K562 (cell line): ENCODE data around the gene GPX7. TPM values are rescaled to one million over a fixed set of nuclear protein-coding genes. Genes with fewer than 3 reads are reported as not detected.

ENCODE experiments used
- ARID2 ChIP-seq: fragments of 450-650 bp; IDR thresholded peaks from 2 replicates; pipeline ENCODE4 v1.6.1; 2017; ENCODE audit warnings: antibody characterized with exemption, mild to moderate bottlenecking
- CXXC5 ChIP-seq: fragments of 250-450 bp; sonication (Bioruptor Pico); IDR thresholded peaks from 2 replicates; pipeline ENCODE4 v1.8.0; 2022; ENCODE audit warnings: inconsistent platforms, mild to moderate bottlenecking, moderate library complexity
- DPF2 ChIP-seq: fragments of 450-650 bp; IDR thresholded peaks from 2 replicates; pipeline ENCODE4 v1.6.1; 2016
- EP400 ChIP-seq: fragments of 450-650 bp; IDR thresholded peaks from 2 replicates; pipeline ENCODE4 v1.6.1; 2017; ENCODE audit warnings: antibody characterized with exemption, mild to moderate bottlenecking, moderate library complexity
- HDGF ChIP-seq: fragments of 450-650 bp; IDR thresholded peaks from 2 replicates; pipeline ENCODE4 v1.6.1; 2016
- HOMEZ ChIP-seq: fragments of 250-450 bp; sonication (Bioruptor Pico); IDR thresholded peaks from 2 replicates; pipeline ENCODE4 v1.4.0; 2020; ENCODE audit warnings: mild to moderate bottlenecking, moderate library complexity
- IRF9 ChIP-seq: fragments of 450-650 bp; IDR thresholded peaks from 2 replicates; pipeline ENCODE4 v1.6.1; 2016; ENCODE audit warnings: missing biosample characterization, missing genetic modification characterization
- MLLT1 ChIP-seq, 2 experiments: fragments of 450-650 bp; IDR thresholded peaks; 2 replicates each; pipeline ENCODE4 v1.6.1; 2016
- TCF7 ChIP-seq: sonication (generic); IDR thresholded peaks from 2 replicates; pipeline ENCODE4 v1.6.1; 2016; ENCODE audit warnings: antibody characterized with exemption, borderline replicate concordance
- ZNF318 ChIP-seq, 2 experiments: fragments of 450-650 bp; IDR thresholded peaks; 2 replicates each; pipeline ENCODE4 v1.6.1; 2016; ENCODE audit warnings: mild to moderate bottlenecking in 2 of 2, borderline replicate concordance in 1 of 2, low read depth in 1 of 2, moderate library complexity in 1 of 2
- ZNF75A ChIP-seq: fragments of 450-650 bp; formaldehyde crosslinking; IDR thresholded peaks from 2 replicates; pipeline ENCODE4 v1.4.0; 2020; ENCODE audit warnings: mild to moderate bottlenecking
- polyA plus RNA-seq, 8 experiments: library from polyadenylated mRNA; depleted of rRNA in 4 of 8; stranded (reverse) in 5 of 8; unstranded in 3 of 8; fragments of >200 nt; fragmentation: Nextera tagmentation in 2 of 8; fragmentation: Illumina TruSeq in 1 of 8; extraction: Ambion mirVana in 2 of 8; extraction: Trizol in 1 of 8; gene quantifications; 2 replicates each; pipeline versions ENCODE4 v1.2.1 to v1.2.3, GENCODE V29; 2011 to 2014; ENCODE audit warnings: inconsistent platforms in 1 of 8, missing spikeins in 1 of 8
- total RNA-seq, 7 experiments: library from RNA; depleted of rRNA in 6 of 7; stranded (reverse); fragments of >200 nt in 6 of 7; fragmentation: Illumina TruSeq in 2 of 7; extraction: Trizol in 2 of 7; gene quantifications; 2 replicates each; pipeline versions ENCODE4 v1.2.1 to v1.2.3, GENCODE V29; 2011 to 2021; ENCODE audit warnings: low replicate concordance in 1 of 7

Gene GPX7
- total and polyA plus RNA-seq, 9 of the 15 experiments (the other 6 are each of a cell fraction or from before 2014, with no cell fraction given): 0.08 TPM; not detected in 8

- TF ChIP-seq IRF9 (tag) (no peak), HDGF (no peak), ZNF75A (CRISPR knock-in tag) (no peak), CXXC5 (no peak), MLLT1 (IDR thresholded peaks at IDR 0.05) (no peak), TCF7 (no peak), EP400 (no peak), ARID2 (no peak), ZNF318 (IDR thresholded peaks at IDR 0.05; ENCODE audit: borderline replicate concordance in 1 of 2, low read depth in 1 of 2) (no peak), DPF2 (no peak), HOMEZ (no peak)
- TF ChIP-seq, all 486 proteins: peak for 0
These were observed 4.3 kb upstream of the GPX7 start (continued) for GRCh38 chr1:52597912-52598311.
